Osteoblast (primary cell): ENCODE data around the gene TMLHE. TPM values are rescaled to one million over a fixed set of nuclear protein-coding genes. Genes with fewer than 3 reads are reported as not detected.

ENCODE experiments used
- DNase-seq: peaks from one replicate; pipeline ENCODE4 v3.0.0; 2011; ENCODE audit warnings: low spot score, mixed read lengths; ENCODE audit not compliant: insufficient read length; ENCODE audit errors: missing footprints
- H2AFZ ChIP-seq: 2 replicates; pipeline ENCODE4 v1.6.0; 2011; ENCODE audit warnings: mild to moderate bottlenecking, low read length
- H3K27ac ChIP-seq: 2 replicates; pipeline ENCODE4 v1.5.1; 2011; ENCODE audit warnings: mild to moderate bottlenecking, low read depth, low read length, moderate library complexity
- H3K27me3 ChIP-seq: 2 replicates; pipeline ENCODE4 v1.6.0; 2012; ENCODE audit warnings: mild to moderate bottlenecking, control low read depth, inconsistent platforms, low read length, moderate library complexity; ENCODE audit not compliant: insufficient read depth
- H3K36me3 ChIP-seq: 2 replicates; pipeline ENCODE4 v1.5.1; 2011; ENCODE audit warnings: mild to moderate bottlenecking, low read length, control low read depth, moderate library complexity; ENCODE audit not compliant: insufficient read depth
- H3K4me1 ChIP-seq: 2 replicates; pipeline ENCODE4 v1.5.1; 2011; ENCODE audit warnings: mild to moderate bottlenecking, low read length, control low read depth, moderate library complexity; ENCODE audit not compliant: insufficient read depth
- H3K4me2 ChIP-seq: 2 replicates; pipeline ENCODE4 v1.6.0; 2011; ENCODE audit warnings: mild to moderate bottlenecking, low read length; ENCODE audit not compliant: insufficient read depth
- H3K4me3 ChIP-seq: fragments of 200-600 bp; sonication (generic); 3 replicates; pipeline ENCODE4 v1.5.1; 2012; ENCODE audit warnings: mild to moderate bottlenecking, low read length, inconsistent platforms; ENCODE audit not compliant: insufficient read depth
- H3K79me2 ChIP-seq: 2 replicates; pipeline ENCODE4 v1.6.0; 2012; ENCODE audit warnings: mild to moderate bottlenecking, low read length, control low read depth, inconsistent platforms; ENCODE audit not compliant: insufficient read depth
- H3K9me3 ChIP-seq: 2 replicates; pipeline ENCODE4 v1.5.1; 2011; ENCODE audit warnings: low read depth, low read length, control low read depth
- H4K20me1 ChIP-seq: 2 replicates; pipeline ENCODE4 v1.6.0; 2012; ENCODE audit warnings: mild to moderate bottlenecking, low read length, control low read depth; ENCODE audit not compliant: insufficient read depth
- total RNA-seq: library from RNA; depleted of rRNA; stranded (reverse); fragments of >200 nt; gene quantifications from 2 replicates; pipeline ENCODE4 v1.2.3, GENCODE V29; 2012
- TF ChIP-seq, protein P1 (sequence below): IDR thresholded peaks from 2 replicates; pipeline ENCODE4 v1.5.1; 2011; ENCODE audit warnings: mild to moderate bottlenecking, low read depth, low read length, moderate library complexity; ENCODE audit errors: extremely low read depth

TMLHE gene
- total RNA-seq, 1 donor: 13.8 TPM

DNA sequence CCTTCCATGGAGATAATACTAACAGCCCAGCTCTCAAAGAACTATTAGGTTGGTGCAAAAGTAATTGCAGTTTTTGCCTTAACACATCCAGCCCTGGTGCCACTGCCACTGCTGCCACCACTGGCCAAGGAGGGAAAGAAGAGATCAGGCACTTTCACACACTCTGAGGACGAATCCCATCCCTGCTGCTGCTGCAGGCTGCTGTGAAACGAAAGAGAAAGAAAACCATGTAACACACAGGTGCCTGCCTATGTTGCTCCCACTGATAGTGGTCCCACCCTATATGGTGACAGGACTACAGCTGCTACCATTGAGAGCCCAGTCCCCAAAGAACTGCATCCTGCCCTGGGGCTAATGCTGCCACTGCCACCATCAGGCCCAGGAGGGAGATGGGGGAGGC lies 35.1 kb downstream of the TMLHE start:
- Histone ChIP-seq H3K36me3 (no peaks in the 10 kb centered on the region), H3K4me1 (no peaks in the 10 kb centered on the region), H3K4me2 (no peak overlapping the region), H4K20me1 (peaks cover 8% of the 10 kb centered on the region), H2AFZ (no peak overlapping the region), H3K9me3 (no peaks in the 10 kb centered on the region), H3K4me3 (no peak overlapping the region), H3K79me2 (peaks cover 16% of the 10 kb centered on the region), H3K27ac (no peak overlapping the region), H3K27me3 (no peaks in the 10 kb centered on the region)
- no peak for DNase-seq
- TF ChIP-seq, protein P1, sequence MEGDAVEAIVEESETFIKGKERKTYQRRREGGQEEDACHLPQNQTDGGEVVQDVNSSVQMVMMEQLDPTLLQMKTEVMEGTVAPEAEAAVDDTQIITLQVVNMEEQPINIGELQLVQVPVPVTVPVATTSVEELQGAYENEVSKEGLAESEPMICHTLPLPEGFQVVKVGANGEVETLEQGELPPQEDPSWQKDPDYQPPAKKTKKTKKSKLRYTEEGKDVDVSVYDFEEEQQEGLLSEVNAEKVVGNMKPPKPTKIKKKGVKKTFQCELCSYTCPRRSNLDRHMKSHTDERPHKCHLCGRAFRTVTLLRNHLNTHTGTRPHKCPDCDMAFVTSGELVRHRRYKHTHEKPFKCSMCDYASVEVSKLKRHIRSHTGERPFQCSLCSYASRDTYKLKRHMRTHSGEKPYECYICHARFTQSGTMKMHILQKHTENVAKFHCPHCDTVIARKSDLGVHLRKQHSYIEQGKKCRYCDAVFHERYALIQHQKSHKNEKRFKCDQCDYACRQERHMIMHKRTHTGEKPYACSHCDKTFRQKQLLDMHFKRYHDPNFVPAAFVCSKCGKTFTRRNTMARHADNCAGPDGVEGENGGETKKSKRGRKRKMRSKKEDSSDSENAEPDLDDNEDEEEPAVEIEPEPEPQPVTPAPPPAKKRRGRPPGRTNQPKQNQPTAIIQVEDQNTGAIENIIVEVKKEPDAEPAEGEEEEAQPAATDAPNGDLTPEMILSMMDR: no peak

DNA sequence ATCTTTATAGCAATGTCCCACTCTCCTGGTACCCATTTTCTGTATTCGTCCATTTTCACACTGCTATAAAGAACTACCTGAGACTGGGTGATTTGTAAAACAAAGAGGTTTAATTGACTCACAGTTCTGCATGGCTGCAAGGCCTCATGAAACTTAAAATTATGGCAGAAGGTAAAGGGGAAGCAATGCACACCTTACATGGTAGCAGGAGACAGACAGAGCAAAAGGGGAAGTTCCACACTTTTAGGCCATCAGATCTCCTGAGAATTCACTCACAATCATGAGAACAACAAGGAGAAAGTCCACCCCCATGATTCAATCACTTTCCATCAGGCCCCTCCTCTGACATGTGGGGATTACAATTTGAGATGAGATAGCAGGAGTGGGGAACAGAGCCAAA lies 49.7 kb downstream of the TMLHE start:
- Histone ChIP-seq H3K79me2 (peaks cover 6% of the 10 kb centered on the region), H2AFZ (no peak overlapping the region), H3K27me3 (no peaks in the 10 kb centered on the region), H3K4me2 (no peak overlapping the region), H3K27ac (no peak overlapping the region), H3K9me3 (no peaks in the 10 kb centered on the region), H3K4me1 (no peaks in the 10 kb centered on the region), H3K4me3 (no peak overlapping the region), H4K20me1 (no peaks in the 10 kb centered on the region), H3K36me3 (no peaks in the 10 kb centered on the region)
- TF ChIP-seq, protein P1: no peak
- no peak for DNase-seq

DNA sequence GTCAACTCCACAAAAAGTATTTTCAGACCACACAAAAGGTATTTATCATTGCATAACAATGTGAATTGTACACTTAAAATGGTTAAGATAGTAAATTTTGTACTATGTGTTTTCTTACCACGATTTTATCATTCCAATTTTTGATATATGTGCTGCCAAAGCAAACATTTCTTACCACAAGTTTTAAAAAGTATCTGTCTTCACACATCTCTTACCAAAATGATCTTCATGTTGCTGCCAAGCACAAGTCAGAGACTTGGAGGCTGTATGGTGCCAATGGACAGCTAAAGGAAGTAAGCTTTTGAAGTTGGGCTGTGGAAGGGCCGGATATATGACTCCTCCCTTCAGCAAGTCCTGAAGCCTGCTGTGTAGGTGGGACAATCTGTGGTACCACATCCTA lies 67.9 kb downstream of the TMLHE start:
- TF ChIP-seq, protein P1: no peak
- no peak overlapping the region for H2AFZ ChIP-seq
- H3K4me1 ChIP-seq: no peaks in the 10 kb centered on the region
- no peaks in the 10 kb centered on the region for H3K36me3 ChIP-seq
- H3K9me3 ChIP-seq: no peaks in the 10 kb centered on the region
- no peaks in the 10 kb centered on the region for H3K79me2 ChIP-seq
- peaks cover 12% of the 10 kb centered on the region for H4K20me1 ChIP-seq
- H3K27me3 ChIP-seq: no peaks in the 10 kb centered on the region
- no peak for DNase-seq
- H3K27ac ChIP-seq: no peak overlapping the region
- no peak overlapping the region for H3K4me3 ChIP-seq
- no peak overlapping the region for H3K4me2 ChIP-seq

GRCh38 chrX:155535866-155536265 lies 76.9 kb downstream of the TMLHE start:
- H2AFZ ChIP-seq: no peak overlapping the region

More at GRCh38 chrX:155535866-155536265, 76.9 kb downstream of the TMLHE start:
- Histone ChIP-seq H3K4me3 (no peak overlapping the region), H3K4me1 (no peaks in the 10 kb centered on the region), H4K20me1 (no peaks in the 10 kb centered on the region), H3K9me3 (no peaks in the 10 kb centered on the region), H3K4me2 (no peak overlapping the region), H3K36me3 (no peaks in the 10 kb centered on the region), H3K27ac (no peak overlapping the region), H3K27me3 (no peaks in the 10 kb centered on the region), H3K79me2 (no peaks in the 10 kb centered on the region)
- TF ChIP-seq, protein P1: no peak
- no peak for DNase-seq
